GM21723 (cell line): ENCODE results near the gene RGS4.

Source experiments
- ATAC-seq: cut with Tn5 transposase; IDR thresholded peaks from one replicate; pipeline ENCODE4 v1.9.1; 2021; ENCODE audit warnings: mild to moderate bottlenecking, moderate library complexity; ENCODE audit not compliant: unreplicated experiment

The RGS4 gene

GRCh38 chr1:163094589-163094988 lies 25.4 kb downstream of the RGS4 start:
- ATAC-seq: no peak

GRCh38 chr1:163095213-163095612 lies 26.1 kb downstream of the RGS4 start:
- no peak for ATAC-seq

- no peak for ATAC-seq
These were observed 33.4 kb downstream of the RGS4 start for GRCh38 chr1:163102590-163102989.

GRCh38 chr1:163104385-163105099 lies 35.4 kb downstream of the RGS4 start:
- no peak for ATAC-seq

GRCh38 chr1:163106364-163106987 lies 37.3 kb downstream of the RGS4 start:
- no peak for ATAC-seq

GRCh38 chr1:163107655-163108054 lies 38.5 kb downstream of the RGS4 start:
- no peak for ATAC-seq

- no peak for ATAC-seq
These were observed 46.7 kb downstream of the RGS4 start for GRCh38 chr1:163115887-163116286.

- no peak for ATAC-seq
These were observed 50.5 kb downstream of the RGS4 start for GRCh38 chr1:163119707-163120106.

GRCh38 chr1:163120372-163120771 lies 51.2 kb downstream of the RGS4 start:
- no peak for ATAC-seq

GRCh38 chr1:163124812-163125211 lies 55.7 kb downstream of the RGS4 start:
- no peak for ATAC-seq
